Gastrocnemius medialis (tissue), 4 donors: Measurements from ENCODE around the gene N4BP3. TPM values are rescaled to one million over a fixed set of nuclear protein-coding genes. Genes with fewer than 3 reads are reported as not detected.

Experiments
- ATAC-seq, 2 donors: fragments of 150-250 bp; one replicate each; pipeline ENCODE4 v1.9.1; 2016
- DNase-seq, 2 donors: peaks; one replicate each; pipeline ENCODE4 v3.0.0-alpha.2; 2019
- H3K27ac ChIP-seq, 4 donors: fragments of 200-600 bp; sonication (generic); 1 replicate in 1 of 4; 2 replicates in 3 of 4; pipeline ENCODE4 v1.5.1; 2016 to 2018; ENCODE audit warnings: mild to moderate bottlenecking in 2 of 4, moderate library complexity in 1 of 4
- H3K27me3 ChIP-seq, 3 donors: fragments of 200-600 bp; sonication (generic) in 2 of 3; 1 replicate in 1 of 3; 2 replicates in 2 of 3; pipeline versions ENCODE4 v1.5.1 to v1.6.0; 2016 to 2019; ENCODE audit warnings: mild to moderate bottlenecking in 1 of 3, moderate library complexity in 1 of 3
- H3K36me3 ChIP-seq, 2 donors: fragments of 200-600 bp; sonication (generic) in 1 of 2; one replicate each; pipeline ENCODE4 v1.5.1; 2017 to 2018
- H3K4me1 ChIP-seq, 2 donors: fragments of 200-600 bp; sonication (generic) in 1 of 2; one replicate each; pipeline ENCODE4 v1.5.1; 2016 to 2017; ENCODE audit warnings: mild to moderate bottlenecking in 2 of 2
- H3K4me3 ChIP-seq, 4 donors: fragments of 200-600 bp; sonication (generic) in 3 of 4; 1 replicate in 1 of 4; 2 replicates in 3 of 4; pipeline ENCODE4 v1.5.1; 2016 to 2019; ENCODE audit warnings: mild to moderate bottlenecking in 2 of 4
- H3K9me3 ChIP-seq, 3 donors: fragments of 200-600 bp; sonication (generic) in 2 of 3; 1 replicate in 1 of 3; 2 replicates in 2 of 3; pipeline ENCODE4 v1.5.1; 2016 to 2019
- POLR2A ChIP-seq, 2 donors: fragments of 450-650 bp; IDR thresholded peaks; one replicate each; pipeline ENCODE4 v1.6.1; 2017; ENCODE audit warnings: antibody characterized with exemption in 2 of 2, mild to moderate bottlenecking in 2 of 2, moderate library complexity in 2 of 2
- in situ Hi-C, 4 donors: fragments of 200-750 bp; cut with MboI; loops; one replicate each; pipeline versions ENCODE4 v1.15.0 to v1.8.0; 2017; ENCODE audit warnings: low sequenced_read_pairs in 4 of 4
- intact Hi-C: fragments of 100-400 bp; cut with DNase I; formaldehyde crosslinking; loops from one replicate; pipeline ENCODE4 v1.15.1; 2023; ENCODE audit warnings: low total_unique reads
- total RNA-seq, 4 donors: library from RNA; depleted of rRNA; stranded (reverse); fragments of >200 nt; gene quantifications; one replicate each; pipeline versions ENCODE4 v1.1.0 to v1.2.3, GENCODE V29; 2016
- TF ChIP-seq, protein P1 (sequence below), 5 experiments: fragments of 450-650 bp in 3 of 5; fragments of 200-600 bp in 2 of 5; sonication (generic) in 2 of 5; IDR thresholded peaks in 4 of 5; conservative IDR thresholded peaks in 1 of 5; 1 replicate in 4 of 5; 2 replicates in 1 of 5; pipeline ENCODE4 v1.5.1; 2016 to 2019; ENCODE audit warnings: antibody characterized with exemption in 5 of 5, mild to moderate bottlenecking in 3 of 5, moderate library complexity in 3 of 5

The N4BP3 gene
- total RNA-seq, 4 donors from 2014 or later = 1.6 to 3.2 (median 2.1) TPM

DNA sequence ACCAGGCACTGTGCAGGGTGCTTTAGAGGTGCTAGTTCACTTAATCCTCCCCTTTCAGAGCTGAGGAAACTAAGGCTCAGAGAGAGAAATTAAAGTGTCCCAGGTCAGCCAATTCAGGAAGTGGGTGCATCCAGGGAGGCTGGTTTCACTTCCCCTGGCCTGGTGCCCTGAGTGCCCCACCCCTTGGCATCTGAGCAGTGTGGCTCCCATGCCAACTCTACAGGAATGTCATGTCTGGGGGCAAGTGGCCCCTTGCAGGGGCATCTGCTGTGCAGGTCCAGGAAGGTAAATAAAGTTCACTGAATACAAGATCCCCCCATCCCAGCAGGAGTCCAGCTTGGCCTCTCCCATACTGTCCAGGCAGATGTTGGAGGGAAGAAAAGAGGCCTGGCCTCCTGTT, 4.4 kb upstream of the N4BP3 start:
- no peak for DNase-seq
- ATAC-seq = no peak
- H3K27me3 ChIP-seq = peaks cover 9 to 23% (median 13%) of the 10 kb centered on the region in 3 donors
- H3K4me3 ChIP-seq = no peak overlapping the region
- in situ Hi-C loops = no loop called here
- intact Hi-C loops = no loop called here
- H3K9me3 ChIP-seq = no peaks in the 10 kb centered on the region
- TF ChIP-seq, protein P1, sequence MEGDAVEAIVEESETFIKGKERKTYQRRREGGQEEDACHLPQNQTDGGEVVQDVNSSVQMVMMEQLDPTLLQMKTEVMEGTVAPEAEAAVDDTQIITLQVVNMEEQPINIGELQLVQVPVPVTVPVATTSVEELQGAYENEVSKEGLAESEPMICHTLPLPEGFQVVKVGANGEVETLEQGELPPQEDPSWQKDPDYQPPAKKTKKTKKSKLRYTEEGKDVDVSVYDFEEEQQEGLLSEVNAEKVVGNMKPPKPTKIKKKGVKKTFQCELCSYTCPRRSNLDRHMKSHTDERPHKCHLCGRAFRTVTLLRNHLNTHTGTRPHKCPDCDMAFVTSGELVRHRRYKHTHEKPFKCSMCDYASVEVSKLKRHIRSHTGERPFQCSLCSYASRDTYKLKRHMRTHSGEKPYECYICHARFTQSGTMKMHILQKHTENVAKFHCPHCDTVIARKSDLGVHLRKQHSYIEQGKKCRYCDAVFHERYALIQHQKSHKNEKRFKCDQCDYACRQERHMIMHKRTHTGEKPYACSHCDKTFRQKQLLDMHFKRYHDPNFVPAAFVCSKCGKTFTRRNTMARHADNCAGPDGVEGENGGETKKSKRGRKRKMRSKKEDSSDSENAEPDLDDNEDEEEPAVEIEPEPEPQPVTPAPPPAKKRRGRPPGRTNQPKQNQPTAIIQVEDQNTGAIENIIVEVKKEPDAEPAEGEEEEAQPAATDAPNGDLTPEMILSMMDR (IDR thresholded peaks at IDR 0.05 in 4 of 5, conservative IDR thresholded peaks at IDR 0.05 in 1 of 5) = no peak
- no peak for TF ChIP-seq POLR2A (IDR thresholded peaks at IDR 0.05)
- H3K4me1 ChIP-seq = peaks cover 0 to 3% of the 10 kb centered on the region in 2 donors
- H3K27ac ChIP-seq = no peak overlapping the region
- H3K36me3 ChIP-seq = no peaks in the 10 kb centered on the region

DNA sequence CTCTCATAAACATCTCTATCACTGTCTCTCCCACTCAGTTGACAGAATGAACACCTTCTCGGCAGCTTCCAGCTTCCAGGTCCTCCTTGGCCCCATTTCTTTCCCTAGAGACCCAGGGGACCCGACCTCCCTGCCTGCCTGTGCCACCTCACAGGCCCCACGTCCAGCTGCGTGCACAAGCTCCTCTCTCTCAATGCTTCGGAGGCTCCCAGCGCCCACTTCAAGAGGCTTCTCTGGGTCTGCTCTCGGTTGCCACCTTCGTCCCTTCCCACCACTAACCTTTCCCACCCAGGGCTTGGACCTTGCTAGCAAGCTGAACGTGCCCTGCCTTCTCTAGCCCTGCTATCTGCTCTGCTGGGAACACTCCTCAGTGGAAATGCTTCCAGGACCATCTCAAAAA, 2.8 kb upstream of the N4BP3 start:
- TF ChIP-seq, protein P1 (IDR thresholded peaks at IDR 0.05 in 4 of 5, conservative IDR thresholded peaks at IDR 0.05 in 1 of 5) = no peak
- Histone ChIP-seq H3K27ac (no peak overlapping the region), H3K36me3 (no peaks in the 10 kb centered on the region), H3K4me3 (no peak overlapping the region), H3K4me1 (peaks cover 0 to 7% of the 10 kb centered on the region in 2 donors), H3K27me3 (peaks cover 25 to 38% (median 27%) of the 10 kb centered on the region in 3 donors), H3K9me3 (no peaks in the 10 kb centered on the region)
- ATAC-seq = no peak
- intact Hi-C loops = no loop called here
- in situ Hi-C loops = no loop called here
- no peak for DNase-seq

- Histone ChIP-seq H3K36me3 (no peaks in the 10 kb centered on the region), H3K9me3 (no peaks in the 10 kb centered on the region), H3K27ac (no peak overlapping the region), H3K27me3 (peaks cover 32 to 51% (median 37%) of the 10 kb centered on the region in 3 donors), H3K4me3 (no peak overlapping the region), H3K4me1 (peaks cover 0 to 7% of the 10 kb centered on the region in 2 donors)
- intact Hi-C loops (no loop called here), in situ Hi-C loops (no loop called here)
- ATAC-seq (no peak), DNase-seq (no peak)
- TF ChIP-seq, protein P1 (IDR thresholded peaks at IDR 0.05 in 4 of 5, conservative IDR thresholded peaks at IDR 0.05 in 1 of 5) = no peak
- TF ChIP-seq POLR2A (IDR thresholded peaks at IDR 0.05) = no peak
These were observed 1.4 kb upstream of the N4BP3 start for GRCh38 chr5:178111925-178112324.

DNA sequence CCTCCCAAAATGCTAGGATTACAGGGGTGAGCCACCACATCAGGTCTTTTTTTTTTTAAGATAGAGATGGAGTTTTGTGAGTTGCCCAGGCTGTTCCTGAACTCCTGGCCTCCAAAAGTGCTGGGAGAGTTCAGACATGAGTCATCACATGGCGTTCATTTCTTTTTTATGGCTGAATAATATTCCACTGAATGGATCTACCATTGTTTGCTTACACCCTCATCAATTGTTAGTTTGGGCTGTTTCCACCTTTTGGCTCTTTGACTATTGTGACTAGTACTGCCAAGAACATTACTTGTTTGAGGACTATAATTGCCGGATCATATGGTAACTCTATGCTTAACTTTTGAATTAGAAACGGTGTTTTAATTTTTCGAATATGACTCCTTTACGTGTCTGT, 787 bp upstream of the N4BP3 start:
- in situ Hi-C loops = no loop called here
- no peak for DNase-seq
- no peak for ATAC-seq
- Histone ChIP-seq H3K27me3 (peaks cover 35 to 51% (median 38%) of the 10 kb centered on the region in 3 donors), H3K4me3 (peak overlapping the region in 2 of 4 donors; percentile 50 to 58), H3K4me1 (peaks cover 0 to 7% of the 10 kb centered on the region in 2 donors), H3K27ac (peak overlapping the region in 2 of 4 donors; percentile 23 to 52), H3K9me3 (no peaks in the 10 kb centered on the region), H3K36me3 (no peaks in the 10 kb centered on the region)
- TF ChIP-seq, protein P1 (IDR thresholded peaks at IDR 0.05 in 4 of 5, conservative IDR thresholded peaks at IDR 0.05 in 1 of 5) = no peak
- no peak for TF ChIP-seq POLR2A (IDR thresholded peaks at IDR 0.05)
- intact Hi-C loops = no loop called here

- intact Hi-C loops (no loop called here), in situ Hi-C loops (no loop called here)
- H3K36me3 ChIP-seq = no peaks in the 10 kb centered on the region
- ATAC-seq = no peak
- peaks cover 0 to 7% of the 10 kb centered on the region in 2 donors for H3K4me1 ChIP-seq
- TF ChIP-seq, protein P1 (IDR thresholded peaks at IDR 0.05 in 4 of 5, conservative IDR thresholded peaks at IDR 0.05 in 1 of 5) = no peak
- TF ChIP-seq POLR2A (IDR thresholded peaks at IDR 0.05) = no peak
- no peak for DNase-seq
- H3K9me3 ChIP-seq = no peaks in the 10 kb centered on the region
- H3K27ac ChIP-seq = peak overlapping the region in 3 of 4 donors; percentile 39 to 49 (median 48)
- peak overlapping the region; percentile 20 to 58 (median 46) for H3K4me3 ChIP-seq
- H3K27me3 ChIP-seq = peaks cover 35 to 51% (median 38%) of the 10 kb centered on the region in 3 donors
These were observed 551 bp downstream of the N4BP3 start for GRCh38 chr5:178113841-178114324.
